Epithelial cell of umbilical artery (primary cell): ENCODE results near the gene CRB2. TPM values are rescaled to one million over a fixed set of nuclear protein-coding genes. Genes with fewer than 3 reads are reported as not detected.

Source experiments
- total RNA-seq: library from RNA; depleted of rRNA; stranded (reverse); fragments of >200 nt; gene quantifications from 2 replicates; pipeline ENCODE4 v1.2.3, GENCODE V29; 2014

The CRB2 gene
- not detected in 2 replicates for total RNA-seq

DNA sequence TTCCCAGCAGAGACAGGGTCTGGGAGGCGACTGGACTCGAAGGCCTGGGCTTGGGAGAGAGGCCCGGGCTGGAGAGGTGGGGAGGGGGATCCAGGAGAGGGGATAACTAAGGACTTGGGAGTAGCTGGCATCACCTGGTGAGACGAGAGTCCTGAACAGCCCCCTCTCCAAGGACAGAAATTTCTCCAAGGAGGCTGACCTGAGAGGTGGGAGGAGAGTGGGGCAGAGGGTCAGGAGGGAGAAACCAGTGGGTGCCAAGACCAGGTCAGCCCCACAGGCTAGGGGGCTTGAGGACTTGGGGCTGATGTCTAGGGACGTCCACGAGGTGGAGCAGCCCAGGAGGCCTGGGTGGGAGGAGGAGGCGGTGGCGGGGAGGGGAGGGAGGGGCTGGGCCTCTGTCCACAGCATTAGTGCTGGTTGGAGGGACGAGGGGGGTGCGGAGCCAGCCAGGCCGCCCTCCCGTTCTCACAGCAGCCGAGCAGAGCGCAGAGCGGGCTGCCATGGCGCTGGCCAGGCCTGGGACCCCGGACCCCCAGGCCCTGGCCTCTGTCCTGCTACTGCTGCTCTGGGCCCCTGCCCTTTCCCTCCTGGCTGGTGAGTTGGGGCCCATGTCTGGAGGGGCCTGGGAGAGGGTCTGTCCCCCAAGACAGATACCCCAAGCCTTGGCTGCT, at the start of gene CRB2:
TSS of gene CRB2 (plus strand) at position 437 of the 671 bp plus-strand sequence. CDS start at position 501, 64 bp downstream.

Other genes with a start within 250 kb of the CRB2 start
- 12.5 and 14.9 TPM in 2 replicates for gene STRBP, start 87.6 kb upstream of the CRB2 start, total RNA-seq